Measurements from ENCODE around the gene CD200. TPM values are rescaled to one million over a fixed set of nuclear protein-coding genes. Genes with fewer than 3 reads are reported as not detected.

The CD200 gene
- total and polyA plus RNA-seq, 2 experiments from 2014 or later = 51.9 to 65.0 TPM

DNA sequence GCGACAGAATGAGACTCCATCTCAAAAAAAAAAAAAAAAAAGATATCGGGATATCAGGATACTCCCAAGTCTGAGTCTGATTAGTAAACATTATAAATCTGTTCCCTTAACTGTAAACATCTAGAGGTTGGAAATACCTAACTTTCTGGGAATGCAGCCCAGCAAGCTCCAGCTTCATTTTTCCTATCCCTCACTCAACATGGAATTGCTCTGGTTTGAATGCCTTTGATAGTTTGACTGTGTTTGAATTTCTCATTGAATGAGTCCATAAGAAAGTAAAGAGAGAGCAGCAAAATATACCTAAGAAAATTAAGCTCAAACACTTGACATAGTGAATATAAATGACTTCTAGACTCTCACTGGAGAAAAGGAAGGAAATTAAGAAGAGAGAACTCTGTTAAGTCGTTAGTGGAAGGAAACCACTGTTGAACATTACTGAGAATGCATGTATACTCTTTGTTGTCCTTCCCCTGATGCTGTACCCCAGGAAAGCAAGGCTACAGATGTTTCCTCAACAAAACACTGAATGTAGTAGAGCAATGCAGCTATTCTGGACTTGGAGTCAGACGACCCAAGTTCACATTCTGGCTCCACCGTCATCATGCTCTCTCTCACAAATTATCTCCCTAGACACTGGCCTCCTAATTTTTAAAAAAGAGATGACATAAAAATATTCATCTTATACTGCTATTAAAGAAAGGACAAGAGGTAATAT, 62.4 kb downstream of the CD200 start:
- ATAC-seq (no peak), DNase-seq (ENCODE audit: low spot score) (no peak)

DNA sequence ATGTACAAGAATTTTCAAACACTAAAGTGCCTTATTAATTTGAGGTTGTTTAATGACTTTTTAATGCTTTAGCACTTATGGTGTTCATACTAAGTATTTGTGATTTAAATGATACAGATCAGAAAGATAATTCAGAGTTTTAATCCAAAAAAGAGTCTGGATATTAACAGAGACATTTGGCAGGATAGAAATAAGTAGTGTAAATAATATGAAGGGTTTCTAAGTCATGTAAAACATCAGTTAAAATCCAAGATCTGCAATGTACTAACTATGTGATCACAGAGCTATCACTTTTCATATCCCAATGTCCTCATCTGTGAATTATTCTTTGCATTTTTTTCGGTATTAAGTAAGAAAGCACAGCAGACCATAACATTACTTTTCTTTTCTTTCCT, 62.9 kb downstream of the CD200 start:
- Histone ChIP-seq H2AFZ (no peak overlapping the region), H3K27ac (ENCODE audit: low read depth) (no peak overlapping the region), H4K20me1 (replicated peaks; ENCODE audit: insufficient read depth) (no peaks in the 10 kb centered on the region), H3K9me2 (ENCODE audit: insufficient read depth) (no peaks in the 10 kb centered on the region), H3K4me3 (no peak overlapping the region), H3K4me2 (no peak overlapping the region), H3K36me3 (ENCODE audit: insufficient read depth) (peaks cover 8% of the 10 kb centered on the region; the same call in 1 of the 2 replicates), H3F3A (replicated peaks; ENCODE audit: low read depth) (0 out of 2 replicates have a peak, but pooled peaks cover 6% of the 10 kb centered on the region), H3K4me1 (ENCODE audit: insufficient read depth) (peaks cover 38% of the 10 kb centered on the region), H3K27me3 (ENCODE audit: insufficient read depth) (no peaks in the 10 kb centered on the region), H3K79me2 (replicated peaks; ENCODE audit: insufficient read depth) (no peaks in the 10 kb centered on the region)
- Mint-ChIP-seq H3K9me3 (peaks cover 16% of the 10 kb centered on the region), H3K4me3 (no peak overlapping the region), H3K36me3 (ENCODE audit: low read depth) (peaks cover 17% of the 10 kb centered on the region), H3K4me1 (peaks cover 45% of the 10 kb centered on the region), H3K27ac (no peak overlapping the region), H3K27me3 (ENCODE audit: insufficient read depth, low read depth, poor library complexity) (peaks cover 8% of the 10 kb centered on the region)
- DNase-seq (ENCODE audit: low spot score) = no peak
- no peak for ATAC-seq
- TF ChIP-seq, protein P1, sequence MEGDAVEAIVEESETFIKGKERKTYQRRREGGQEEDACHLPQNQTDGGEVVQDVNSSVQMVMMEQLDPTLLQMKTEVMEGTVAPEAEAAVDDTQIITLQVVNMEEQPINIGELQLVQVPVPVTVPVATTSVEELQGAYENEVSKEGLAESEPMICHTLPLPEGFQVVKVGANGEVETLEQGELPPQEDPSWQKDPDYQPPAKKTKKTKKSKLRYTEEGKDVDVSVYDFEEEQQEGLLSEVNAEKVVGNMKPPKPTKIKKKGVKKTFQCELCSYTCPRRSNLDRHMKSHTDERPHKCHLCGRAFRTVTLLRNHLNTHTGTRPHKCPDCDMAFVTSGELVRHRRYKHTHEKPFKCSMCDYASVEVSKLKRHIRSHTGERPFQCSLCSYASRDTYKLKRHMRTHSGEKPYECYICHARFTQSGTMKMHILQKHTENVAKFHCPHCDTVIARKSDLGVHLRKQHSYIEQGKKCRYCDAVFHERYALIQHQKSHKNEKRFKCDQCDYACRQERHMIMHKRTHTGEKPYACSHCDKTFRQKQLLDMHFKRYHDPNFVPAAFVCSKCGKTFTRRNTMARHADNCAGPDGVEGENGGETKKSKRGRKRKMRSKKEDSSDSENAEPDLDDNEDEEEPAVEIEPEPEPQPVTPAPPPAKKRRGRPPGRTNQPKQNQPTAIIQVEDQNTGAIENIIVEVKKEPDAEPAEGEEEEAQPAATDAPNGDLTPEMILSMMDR (conservative IDR thresholded peaks at IDR 0.05; ENCODE audit: low read depth in 2 of 2) = no peak
- TF ChIP-seq, protein P2, sequence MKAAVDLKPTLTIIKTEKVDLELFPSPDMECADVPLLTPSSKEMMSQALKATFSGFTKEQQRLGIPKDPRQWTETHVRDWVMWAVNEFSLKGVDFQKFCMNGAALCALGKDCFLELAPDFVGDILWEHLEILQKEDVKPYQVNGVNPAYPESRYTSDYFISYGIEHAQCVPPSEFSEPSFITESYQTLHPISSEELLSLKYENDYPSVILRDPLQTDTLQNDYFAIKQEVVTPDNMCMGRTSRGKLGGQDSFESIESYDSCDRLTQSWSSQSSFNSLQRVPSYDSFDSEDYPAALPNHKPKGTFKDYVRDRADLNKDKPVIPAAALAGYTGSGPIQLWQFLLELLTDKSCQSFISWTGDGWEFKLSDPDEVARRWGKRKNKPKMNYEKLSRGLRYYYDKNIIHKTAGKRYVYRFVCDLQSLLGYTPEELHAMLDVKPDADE (IDR thresholded peaks at IDR 0.05) = no peak
- TF ChIP-seq JUNB (IDR thresholded peaks at IDR 0.05; ENCODE audit: unreplicated experiment) (no peak), ZNF114 (CRISPR knock-in tag; IDR thresholded peaks at IDR 0.05) (no peak), NANOG (IDR thresholded peaks at IDR 0.05; ENCODE audit: borderline replicate concordance) (no peak)
- TF ChIP-seq, protein P3, sequence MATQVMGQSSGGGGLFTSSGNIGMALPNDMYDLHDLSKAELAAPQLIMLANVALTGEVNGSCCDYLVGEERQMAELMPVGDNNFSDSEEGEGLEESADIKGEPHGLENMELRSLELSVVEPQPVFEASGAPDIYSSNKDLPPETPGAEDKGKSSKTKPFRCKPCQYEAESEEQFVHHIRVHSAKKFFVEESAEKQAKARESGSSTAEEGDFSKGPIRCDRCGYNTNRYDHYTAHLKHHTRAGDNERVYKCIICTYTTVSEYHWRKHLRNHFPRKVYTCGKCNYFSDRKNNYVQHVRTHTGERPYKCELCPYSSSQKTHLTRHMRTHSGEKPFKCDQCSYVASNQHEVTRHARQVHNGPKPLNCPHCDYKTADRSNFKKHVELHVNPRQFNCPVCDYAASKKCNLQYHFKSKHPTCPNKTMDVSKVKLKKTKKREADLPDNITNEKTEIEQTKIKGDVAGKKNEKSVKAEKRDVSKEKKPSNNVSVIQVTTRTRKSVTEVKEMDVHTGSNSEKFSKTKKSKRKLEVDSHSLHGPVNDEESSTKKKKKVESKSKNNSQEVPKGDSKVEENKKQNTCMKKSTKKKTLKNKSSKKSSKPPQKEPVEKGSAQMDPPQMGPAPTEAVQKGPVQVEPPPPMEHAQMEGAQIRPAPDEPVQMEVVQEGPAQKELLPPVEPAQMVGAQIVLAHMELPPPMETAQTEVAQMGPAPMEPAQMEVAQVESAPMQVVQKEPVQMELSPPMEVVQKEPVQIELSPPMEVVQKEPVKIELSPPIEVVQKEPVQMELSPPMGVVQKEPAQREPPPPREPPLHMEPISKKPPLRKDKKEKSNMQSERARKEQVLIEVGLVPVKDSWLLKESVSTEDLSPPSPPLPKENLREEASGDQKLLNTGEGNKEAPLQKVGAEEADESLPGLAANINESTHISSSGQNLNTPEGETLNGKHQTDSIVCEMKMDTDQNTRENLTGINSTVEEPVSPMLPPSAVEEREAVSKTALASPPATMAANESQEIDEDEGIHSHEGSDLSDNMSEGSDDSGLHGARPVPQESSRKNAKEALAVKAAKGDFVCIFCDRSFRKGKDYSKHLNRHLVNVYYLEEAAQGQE (IDR thresholded peaks at IDR 0.05; ENCODE audit: unreplicated experiment) = no peak

More for the DNA sequence above, 62.4 kb downstream of the CD200 start:
- Histone ChIP-seq H3K79me2 (replicated peaks; ENCODE audit: insufficient read depth) (no peaks in the 10 kb centered on the region), H3K4me3 (no peak overlapping the region), H3K9me2 (ENCODE audit: insufficient read depth) (no peaks in the 10 kb centered on the region), H3K36me3 (ENCODE audit: insufficient read depth) (peaks cover 8% of the 10 kb centered on the region; the same call in 1 of the 2 replicates), H3F3A (replicated peaks; ENCODE audit: low read depth) (0 out of 2 replicates have a peak, but pooled peaks cover 6% of the 10 kb centered on the region), H4K20me1 (replicated peaks; ENCODE audit: insufficient read depth) (no peaks in the 10 kb centered on the region), H3K27ac (ENCODE audit: low read depth) (no peak overlapping the region), H3K27me3 (ENCODE audit: insufficient read depth) (no peaks in the 10 kb centered on the region), H3K4me2 (no peak overlapping the region), H2AFZ (no peak overlapping the region), H3K4me1 (ENCODE audit: insufficient read depth) (peaks cover 42% of the 10 kb centered on the region)
- no peak overlapping the region for H3K4me3 Mint-ChIP-seq
- TF ChIP-seq CREB1 (CRISPR knock-in tag; IDR thresholded peaks at IDR 0.05; ENCODE audit: low read depth) = no peak
- peaks cover 16% of the 10 kb centered on the region for H3K9me3 Mint-ChIP-seq
- no peak overlapping the region for H3K27ac Mint-ChIP-seq
- peaks cover 43% of the 10 kb centered on the region for H3K4me1 Mint-ChIP-seq
- H3K27me3 Mint-ChIP-seq (ENCODE audit: insufficient read depth, low read depth, poor library complexity) = peaks cover 6% of the 10 kb centered on the region
- H3K36me3 Mint-ChIP-seq (ENCODE audit: low read depth) = peaks cover 17% of the 10 kb centered on the region
